Activated T-cell treated with anti-CD3 and anti-CD28 coated beads, Interleukin-2, amount 50 U/mL, for 24 hours (primary cell): ENCODE results near the gene CMPK2.
"Not testable (repeated sequence)": the region's sequence is repeated elsewhere in the genome, so short reads cannot be mapped to it uniquely, and the experiment has no call there.

Experiments
- DNase-seq: peaks from one replicate; pipeline ENCODE4 v3.0.0-alpha.2; 2020
- H3K27ac Mint-ChIP-seq: 2 replicates; pipeline ENCODE4 v1.8.0; 2020; ENCODE audit warnings: mild to moderate bottlenecking, mixed read lengths
- H3K27me3 Mint-ChIP-seq: 2 replicates; pipeline ENCODE4 v1.8.0; 2020; ENCODE audit warnings: mixed read lengths
- H3K36me3 Mint-ChIP-seq: 2 replicates; pipeline ENCODE4 v1.8.0; 2020; ENCODE audit warnings: low read depth, mixed read lengths
- H3K4me1 Mint-ChIP-seq: 2 replicates; pipeline ENCODE4 v1.8.0; 2020; ENCODE audit warnings: low read depth, mixed read lengths
- H3K4me3 Mint-ChIP-seq: 2 replicates; pipeline ENCODE4 v1.8.0; 2020; ENCODE audit warnings: mild to moderate bottlenecking, moderate library complexity, mixed read lengths
- H3K9me3 Mint-ChIP-seq: 2 replicates; pipeline ENCODE4 v1.8.0; 2020; ENCODE audit warnings: mixed read lengths

Gene CMPK2

DNA sequence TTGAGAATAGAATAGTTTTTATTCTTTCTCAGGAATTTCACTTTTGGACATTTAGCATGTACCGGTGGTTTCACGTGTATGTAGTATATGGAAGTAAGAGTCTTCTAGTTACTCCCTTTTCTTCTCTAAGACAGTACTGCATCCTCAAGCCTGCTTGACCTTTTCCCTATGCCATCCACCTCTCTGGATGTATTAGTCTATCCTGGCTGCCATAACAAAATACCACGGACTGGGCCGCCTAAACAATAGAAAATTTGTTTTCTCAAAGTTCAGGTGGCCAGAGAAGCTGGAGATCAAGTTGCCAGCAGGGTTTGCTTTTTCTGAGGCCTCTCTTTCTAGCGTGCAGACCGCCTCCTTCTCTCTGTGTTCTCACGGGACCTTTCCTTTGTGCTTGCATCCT lies 1.3 kb upstream of the CMPK2 start:
- Mint-ChIP-seq H3K36me3 (peaks cover 12% of the 10 kb centered on the region), H3K4me1 (peaks cover 22% of the 10 kb centered on the region), H3K27me3 (no peaks in the 10 kb centered on the region), H3K27ac (no peak overlapping the region), H3K9me3 (no peaks in the 10 kb centered on the region), H3K4me3 (no peak overlapping the region)
- no peak for DNase-seq

DNA sequence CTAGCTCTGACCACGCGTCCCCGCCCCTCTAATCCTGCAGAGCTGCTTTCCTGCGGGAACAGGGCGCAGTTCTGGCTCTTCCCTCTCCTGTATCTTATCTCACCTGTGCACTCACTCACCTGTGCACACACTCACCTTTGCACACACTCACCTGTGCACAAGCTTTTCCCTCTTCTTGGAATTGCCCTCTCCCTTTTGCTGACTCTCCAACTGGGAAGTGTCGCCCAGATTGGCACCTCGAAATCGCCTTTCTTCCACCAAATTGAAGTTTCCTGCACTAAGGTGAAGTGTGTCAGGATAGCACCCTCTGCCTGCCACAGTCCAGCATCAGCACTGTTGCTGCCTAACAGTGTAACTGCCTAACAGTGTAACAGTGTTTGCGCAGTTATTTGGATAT lies 566 bp upstream of the CMPK2 start:
- Mint-ChIP-seq H3K9me3 (peaks cover 6% of the 10 kb centered on the region), H3K4me3 (peak overlapping the region; percentile 80)
- peak; percentile 48 for DNase-seq

DNA sequence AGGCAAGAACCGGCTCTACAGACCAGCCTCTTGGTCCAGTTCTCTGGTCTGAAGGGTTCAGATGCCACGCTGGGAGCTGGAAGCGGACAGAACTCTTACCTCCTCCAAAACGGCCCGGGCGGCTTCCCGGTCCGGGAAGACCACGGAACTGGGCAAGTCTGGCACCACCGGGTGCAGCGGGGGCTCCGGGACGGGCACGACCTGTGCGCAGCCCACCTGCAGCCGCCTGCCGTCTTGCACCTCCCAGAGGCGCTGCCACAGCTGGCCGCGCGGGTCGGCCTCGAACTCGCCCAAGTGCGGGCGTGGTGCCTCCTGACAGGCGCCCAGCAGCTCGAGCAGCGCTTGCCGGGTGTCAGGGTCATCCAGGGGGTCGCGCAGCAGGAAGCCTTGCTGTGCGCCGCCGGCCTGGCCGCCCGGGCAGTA lies 773 bp downstream of the CMPK2 start:
- Mint-ChIP-seq H3K4me1 (peaks cover 21% of the 10 kb centered on the region), H3K27me3 (no peaks in the 10 kb centered on the region), H3K4me3 (peak overlapping the region; percentile 62), H3K36me3 (peaks cover 33% of the 10 kb centered on the region), H3K9me3 (peaks cover 13% of the 10 kb centered on the region), H3K27ac (peak overlapping the region; percentile 53)
- no peak for DNase-seq

More for the DNA sequence above, 566 bp upstream of the CMPK2 start:
- Mint-ChIP-seq H3K36me3 (peaks cover 19% of the 10 kb centered on the region), H3K27ac (peak overlapping the region; percentile 93), H3K4me1 (peaks cover 21% of the 10 kb centered on the region), H3K27me3 (no peaks in the 10 kb centered on the region)

DNA sequence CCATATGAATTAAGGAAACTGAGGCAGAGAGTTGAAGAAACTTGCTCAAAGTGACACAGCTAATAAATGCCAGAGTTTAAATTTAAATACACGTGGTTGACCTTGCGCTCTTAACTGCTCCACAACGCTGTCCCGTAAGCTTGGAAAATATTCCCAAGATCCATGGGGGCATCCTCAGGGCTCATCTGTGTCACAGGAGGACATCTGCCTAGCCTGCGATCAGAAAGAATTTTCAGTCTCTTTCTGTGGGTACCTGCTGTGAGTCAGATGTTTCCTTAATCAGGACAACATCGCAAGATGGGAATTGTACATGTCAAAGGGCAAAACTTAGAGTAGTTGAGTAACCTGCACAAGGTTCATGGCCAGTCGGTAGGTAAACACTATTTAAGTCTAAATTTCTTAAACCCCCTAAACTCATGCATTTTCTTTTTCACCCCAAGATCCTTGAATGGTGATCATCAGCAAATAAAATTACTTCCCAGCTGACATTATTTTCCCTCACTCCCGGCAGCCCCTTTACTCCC lies 1.4 kb downstream of the CMPK2 start:
- Mint-ChIP-seq H3K4me3 (peak overlapping the region; percentile 62), H3K27me3 (no peaks in the 10 kb centered on the region), H3K9me3 (peaks cover 15% of the 10 kb centered on the region), H3K4me1 (peaks cover 21% of the 10 kb centered on the region), H3K36me3 (peaks cover 39% of the 10 kb centered on the region), H3K27ac (peak overlapping the region; percentile 53)
- no peak for DNase-seq

DNA sequence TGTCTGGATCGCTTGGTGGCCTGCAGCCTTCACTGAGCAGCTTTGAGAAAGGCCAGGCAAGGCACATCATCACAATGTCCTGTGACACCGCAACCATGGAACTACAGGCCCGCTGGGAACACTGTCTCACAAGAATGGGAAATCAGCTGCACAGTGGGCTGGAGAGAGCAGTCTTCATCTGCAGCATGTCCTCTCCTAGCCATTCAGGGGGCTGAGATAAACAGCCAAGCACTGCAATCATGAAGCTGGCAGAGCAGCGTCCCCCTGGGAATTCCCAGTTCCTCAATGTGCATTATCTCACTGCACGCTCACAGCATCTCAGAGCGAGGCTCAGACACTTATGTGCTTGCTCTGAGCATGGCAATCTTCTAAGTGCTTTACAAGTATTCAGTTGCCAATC lies 1.9 kb downstream of the CMPK2 start:
- Mint-ChIP-seq H3K36me3 (peaks cover 44% of the 10 kb centered on the region), H3K4me1 (peaks cover 21% of the 10 kb centered on the region), H3K27me3 (no peaks in the 10 kb centered on the region), H3K9me3 (peaks cover 19% of the 10 kb centered on the region), H3K27ac (no peak overlapping the region), H3K4me3 (no peak overlapping the region)
- DNase-seq = no peak

DNA sequence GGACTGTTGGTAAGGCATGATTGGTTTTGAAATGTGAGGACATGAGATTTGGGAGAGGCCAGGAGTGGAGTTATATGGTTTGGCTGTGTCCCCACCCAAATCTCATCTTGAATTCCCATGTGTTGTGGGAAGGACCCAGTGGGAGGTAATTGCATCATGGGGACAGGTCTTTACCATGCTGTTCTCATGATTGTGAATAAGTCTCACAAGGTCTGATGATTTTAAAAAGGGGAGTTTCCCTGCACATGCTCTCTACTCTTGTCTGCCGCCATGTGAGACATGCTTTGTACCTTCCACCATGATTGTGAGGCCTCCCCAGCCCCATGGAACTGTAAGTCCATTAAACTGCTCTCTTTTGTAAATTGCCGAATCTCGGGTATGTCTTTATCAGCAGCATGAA lies 5.4 kb downstream of the CMPK2 start:
- Mint-ChIP-seq H3K27ac (no peak overlapping the region), H3K27me3 (no peaks in the 10 kb centered on the region), H3K36me3 (peaks cover 68% of the 10 kb centered on the region), H3K9me3 (peaks cover 25% of the 10 kb centered on the region), H3K4me1 (peaks cover 11% of the 10 kb centered on the region), H3K4me3 (no peak overlapping the region)
- no peak for DNase-seq

DNA sequence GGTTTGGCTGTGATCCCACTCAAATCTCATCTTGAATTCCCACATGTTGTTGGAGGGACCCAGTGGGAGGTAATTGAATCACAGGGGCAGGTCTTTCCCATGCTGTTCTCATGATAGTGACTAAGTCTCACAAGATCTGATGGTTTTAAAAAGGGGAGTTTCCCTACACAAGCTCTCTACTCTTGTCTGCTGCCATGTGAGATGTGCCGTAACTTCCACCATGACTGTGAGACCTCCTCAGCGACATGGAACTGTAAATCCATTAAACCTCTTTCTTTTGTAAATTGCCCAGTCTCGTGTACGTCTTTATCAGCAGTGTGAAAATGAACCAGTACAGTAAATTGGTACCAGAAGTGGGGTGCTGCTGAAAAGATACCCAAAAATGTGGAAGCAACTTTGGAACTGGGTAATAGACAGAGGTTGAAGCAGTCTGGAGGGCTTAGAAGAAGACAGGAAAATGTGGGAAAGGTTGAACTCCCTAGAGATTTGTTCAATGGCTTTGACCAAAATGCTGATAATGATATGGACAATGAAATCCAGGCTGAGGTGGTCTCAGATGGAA lies 7.2 kb downstream of the CMPK2 start:
- Mint-ChIP-seq H3K36me3 (peaks cover 81% of the 10 kb centered on the region), H3K9me3 (peaks cover 25% of the 10 kb centered on the region)
- not testable (repeated sequence) for H3K4me1 Mint-ChIP-seq, H3K27me3 Mint-ChIP-seq, DNase-seq, H3K27ac Mint-ChIP-seq, H3K4me3 Mint-ChIP-seq

DNA sequence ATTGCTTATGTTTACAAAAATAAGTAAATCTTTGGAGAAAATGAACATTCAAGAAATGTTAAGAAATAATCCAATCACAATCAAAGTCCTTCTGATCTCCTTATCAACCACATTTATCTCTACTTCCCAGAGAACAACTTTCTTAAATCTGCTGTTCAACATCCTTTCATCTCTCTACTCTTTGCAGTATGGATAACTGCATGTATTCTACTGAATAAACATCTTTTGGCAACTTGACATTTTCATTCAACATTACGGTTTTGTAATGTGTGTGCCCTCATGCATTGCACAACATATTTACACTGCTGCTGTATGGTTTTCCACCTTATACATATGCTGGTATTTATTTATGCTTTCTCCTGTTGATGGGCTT lies 9.2 kb downstream of the CMPK2 start:
- H3K9me3 Mint-ChIP-seq = peaks cover 21% of the 10 kb centered on the region
- DNase-seq = no peak
- H3K27ac Mint-ChIP-seq = no peak overlapping the region
- peaks cover 3% of the 10 kb centered on the region for H3K4me1 Mint-ChIP-seq
- peaks cover 82% of the 10 kb centered on the region for H3K36me3 Mint-ChIP-seq
- no peak overlapping the region for H3K4me3 Mint-ChIP-seq
- H3K27me3 Mint-ChIP-seq = no peaks in the 10 kb centered on the region

DNA sequence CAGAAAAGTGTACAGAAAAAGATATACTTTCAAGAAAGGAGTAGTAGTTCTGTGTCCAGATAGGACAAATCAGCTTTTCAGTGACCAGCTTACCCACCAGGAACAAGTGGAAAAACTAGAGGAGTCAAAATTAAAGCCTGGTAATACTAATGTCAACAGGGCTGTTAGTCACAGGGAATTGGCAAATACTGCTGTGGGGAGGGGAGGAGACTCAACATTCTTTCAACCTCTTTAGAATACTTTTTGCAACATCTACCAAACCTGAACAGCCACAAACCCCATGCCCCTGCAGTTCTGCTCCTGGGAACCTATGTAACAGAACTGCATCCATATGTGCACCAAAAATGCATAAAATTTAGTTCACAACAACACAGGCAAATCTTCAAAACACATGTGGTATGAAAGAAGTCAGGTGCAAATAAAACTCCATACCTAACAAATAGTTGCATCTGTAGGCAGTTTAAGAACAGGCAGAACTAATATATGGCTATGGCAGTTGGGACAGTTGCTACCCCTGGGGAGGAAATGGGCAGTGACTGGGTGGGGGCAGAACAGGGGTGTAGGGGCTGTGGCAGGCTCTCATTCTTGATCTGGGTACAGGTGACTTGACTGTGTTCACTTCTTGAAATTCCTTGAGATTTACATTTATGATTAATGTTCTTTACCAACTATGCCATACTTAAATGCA lies 9.7 kb downstream of the CMPK2 start:
- Mint-ChIP-seq H3K36me3 (peaks cover 82% of the 10 kb centered on the region), H3K27me3 (no peaks in the 10 kb centered on the region), H3K4me3 (no peak overlapping the region), H3K4me1 (peaks cover 3% of the 10 kb centered on the region), H3K9me3 (peaks cover 20% of the 10 kb centered on the region), H3K27ac (no peak overlapping the region)
- DNase-seq = no peak

DNA sequence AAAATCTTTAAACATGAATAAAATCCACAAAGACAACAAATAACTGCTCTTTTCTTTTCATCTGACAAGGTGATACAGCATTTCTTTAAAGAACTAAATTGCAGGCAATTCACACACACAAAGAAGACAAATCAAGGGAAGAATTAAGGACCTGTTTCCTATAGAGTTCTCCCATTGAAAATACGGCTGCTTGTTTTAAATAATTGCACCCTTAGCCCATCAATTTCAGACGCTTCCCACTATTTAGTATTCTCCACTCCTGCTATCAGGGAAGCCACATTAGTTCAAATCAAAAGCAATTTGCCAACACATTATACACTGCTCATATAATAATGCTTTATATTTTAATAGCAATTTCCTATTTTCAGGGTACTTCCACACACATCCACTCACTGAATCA lies 11.3 kb downstream of the CMPK2 start:
- no peaks in the 10 kb centered on the region for H3K27me3 Mint-ChIP-seq
- no peak overlapping the region for H3K27ac Mint-ChIP-seq
- no peak overlapping the region for H3K4me3 Mint-ChIP-seq
- peaks cover 3% of the 10 kb centered on the region for H3K4me1 Mint-ChIP-seq
- DNase-seq = no peak
- peaks cover 82% of the 10 kb centered on the region for H3K36me3 Mint-ChIP-seq
- peaks cover 20% of the 10 kb centered on the region for H3K9me3 Mint-ChIP-seq

DNA sequence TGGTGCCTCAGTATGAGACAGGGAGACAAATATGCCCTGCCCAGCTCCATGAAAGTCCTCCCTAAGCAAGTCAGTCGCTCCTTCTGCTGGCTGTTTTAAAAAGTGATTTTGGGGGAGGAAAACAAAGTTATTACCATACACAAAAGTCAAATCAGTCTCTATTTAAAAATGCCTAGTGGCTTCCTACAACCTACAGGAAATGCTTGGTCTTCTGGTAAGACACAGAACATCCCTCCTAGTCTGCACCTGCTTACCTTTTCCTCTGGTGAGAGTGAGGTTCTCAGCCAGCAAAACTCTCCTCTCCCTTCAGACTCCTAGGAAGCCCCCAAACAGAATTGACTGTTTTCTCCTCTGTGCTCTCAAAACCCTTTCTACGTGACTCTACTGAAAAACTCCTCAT lies 13.5 kb downstream of the CMPK2 start:
- Mint-ChIP-seq H3K4me3 (no peak overlapping the region), H3K36me3 (peaks cover 86% of the 10 kb centered on the region), H3K27me3 (no peaks in the 10 kb centered on the region), H3K9me3 (peaks cover 26% of the 10 kb centered on the region), H3K27ac (no peak overlapping the region), H3K4me1 (peaks cover 2% of the 10 kb centered on the region)
- no peak for DNase-seq

DNA sequence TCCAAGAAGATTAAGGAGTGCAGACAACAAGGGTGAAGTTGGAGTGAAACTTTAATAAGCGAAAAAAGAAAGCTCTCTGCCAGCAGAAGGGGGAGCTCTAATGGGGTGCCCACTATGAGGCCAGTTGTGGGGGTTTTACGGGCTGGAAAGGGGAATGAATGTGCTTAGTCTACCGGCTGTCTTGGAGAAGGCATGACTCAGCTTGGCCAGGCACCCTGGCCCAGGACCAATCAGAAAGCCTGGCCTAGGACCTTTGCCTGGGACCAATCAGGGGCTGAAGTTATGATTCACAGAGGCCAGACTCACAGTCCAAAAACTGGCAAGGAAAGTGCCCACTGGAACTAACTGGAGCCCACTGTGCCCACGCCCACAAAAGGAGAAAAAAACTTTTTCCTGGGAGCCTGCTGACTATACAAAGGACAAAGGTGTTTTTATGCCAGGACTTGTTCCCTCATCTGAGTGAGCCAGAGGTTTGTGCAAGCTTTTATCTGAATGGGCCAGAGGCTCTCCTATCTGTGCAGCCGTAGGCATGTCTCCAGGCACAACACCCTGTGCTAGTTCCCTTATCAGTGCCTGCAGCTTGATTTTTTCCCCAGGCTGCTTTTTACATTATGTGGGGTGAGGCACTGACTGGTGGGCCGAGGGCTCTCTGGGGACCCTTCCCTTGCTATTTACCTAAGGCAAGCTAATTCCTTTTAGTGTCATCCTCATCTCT lies 18.6 kb downstream of the CMPK2 start:
- H3K4me1 Mint-ChIP-seq = peaks cover 4% of the 10 kb centered on the region
- peaks cover 66% of the 10 kb centered on the region for H3K9me3 Mint-ChIP-seq
- no peak overlapping the region for H3K4me3 Mint-ChIP-seq
- H3K36me3 Mint-ChIP-seq = peaks cover 87% of the 10 kb centered on the region
- H3K27ac Mint-ChIP-seq = no peak overlapping the region
- DNase-seq = no peak
- no peaks in the 10 kb centered on the region for H3K27me3 Mint-ChIP-seq

DNA sequence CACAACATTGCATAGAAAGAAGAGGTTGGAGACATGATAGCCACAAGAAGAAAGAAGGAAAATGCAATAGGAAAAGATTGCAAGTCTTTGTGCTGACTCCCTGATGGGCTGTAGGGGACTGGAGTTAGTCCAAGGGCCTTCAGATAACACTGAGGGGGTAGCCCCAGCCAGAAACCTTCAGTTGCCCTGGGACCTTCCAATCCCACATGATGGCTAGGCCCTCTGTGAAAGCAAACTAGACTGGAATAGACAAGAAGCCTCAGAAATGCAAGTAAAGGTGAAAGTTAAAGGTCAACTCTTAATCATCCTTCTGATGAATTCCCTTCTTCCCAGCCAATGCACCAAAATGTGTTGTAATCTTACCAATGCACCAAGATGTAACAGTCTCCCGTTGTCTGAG lies 19.2 kb downstream of the CMPK2 start:
- Mint-ChIP-seq H3K27ac (no peak overlapping the region), H3K4me1 (peaks cover 4% of the 10 kb centered on the region), H3K9me3 (peaks cover 66% of the 10 kb centered on the region), H3K4me3 (no peak overlapping the region), H3K36me3 (peaks cover 84% of the 10 kb centered on the region), H3K27me3 (no peaks in the 10 kb centered on the region)
- DNase-seq = no peak

DNA sequence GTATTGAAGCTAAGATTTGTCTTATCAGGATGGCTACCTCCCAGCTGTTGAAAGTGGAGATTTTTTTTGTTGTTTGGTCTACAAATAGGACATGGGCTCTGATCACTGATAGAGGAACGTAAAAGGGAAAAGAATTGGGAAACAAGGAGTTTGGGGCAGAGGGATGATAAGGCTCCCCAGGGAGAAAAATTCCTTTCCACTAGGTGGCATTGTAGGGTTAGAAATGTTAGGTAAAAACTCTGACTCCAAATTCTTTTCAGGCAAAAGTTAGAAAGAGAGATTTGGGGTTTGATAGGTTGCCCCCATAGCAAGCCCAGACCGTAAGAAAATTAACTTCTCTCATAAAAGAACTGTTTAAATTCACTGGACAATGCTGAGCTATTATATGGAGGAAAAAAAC lies 19.8 kb downstream of the CMPK2 start:
- DNase-seq = no peak
- Mint-ChIP-seq H3K27ac (no peak overlapping the region), H3K36me3 (peaks cover 83% of the 10 kb centered on the region), H3K27me3 (no peaks in the 10 kb centered on the region), H3K4me3 (no peak overlapping the region), H3K9me3 (peaks cover 70% of the 10 kb centered on the region), H3K4me1 (peaks cover 4% of the 10 kb centered on the region)

DNA sequence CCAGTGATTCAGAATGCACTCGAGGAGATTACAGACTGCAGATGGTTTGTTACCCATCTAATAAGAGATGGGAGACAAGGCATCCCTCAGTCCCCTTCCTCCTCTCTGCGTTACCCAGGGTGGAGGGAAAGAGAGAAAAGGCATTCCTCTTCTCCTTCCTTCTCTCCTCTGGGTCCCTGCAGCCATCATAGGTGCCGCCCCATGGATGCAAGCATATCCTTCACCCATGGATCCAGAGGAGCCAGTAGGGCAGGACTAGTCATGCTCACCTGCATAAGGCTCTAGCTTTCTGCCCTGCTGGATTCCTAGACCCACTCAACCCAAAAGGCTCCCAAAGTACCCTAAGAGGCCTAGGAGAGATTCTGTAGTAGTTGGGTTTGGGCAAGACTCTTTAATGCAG lies 20.4 kb downstream of the CMPK2 start:
- peaks cover 66% of the 10 kb centered on the region for H3K9me3 Mint-ChIP-seq

More for the DNA sequence above, 20.4 kb downstream of the CMPK2 start:
- Mint-ChIP-seq H3K27me3 (no peaks in the 10 kb centered on the region), H3K4me3 (no peak overlapping the region), H3K27ac (no peak overlapping the region), H3K4me1 (peaks cover 4% of the 10 kb centered on the region), H3K36me3 (peaks cover 81% of the 10 kb centered on the region)
- no peak for DNase-seq
